NCI-H1930 (cell line): ENCODE measurements around the gene RGS9.
"Not testable (repeated sequence)": the region's sequence is repeated elsewhere in the genome, so short reads cannot be mapped to it uniquely, and the experiment has no call there.

Experiments
- DNase-seq, 2 experiments: peaks; one replicate each; lab custom pipeline; 2025; lab: John Stamatoyannopoulos, UW

RGS9 gene

GRCh38 chr17:65156835-65157565, 19.8 kb downstream of the RGS9 start:
- no peak for DNase-seq

GRCh38 chr17:65158041-65158440, 20.9 kb downstream of the RGS9 start:
- DNase-seq, result no peak

GRCh38 chr17:65158622-65159021, 21.5 kb downstream of the RGS9 start:
- no peak for DNase-seq

- DNase-seq, result no peak
Observed at GRCh38 chr17:65160516-65160915, 23.3 kb downstream of the RGS9 start.

GRCh38 chr17:65163990-65164495, 26.9 kb downstream of the RGS9 start:
- DNase-seq, result no peak

- no peak for DNase-seq
Observed at GRCh38 chr17:65166787-65167186, 29.6 kb downstream of the RGS9 start.

GRCh38 chr17:65167566-65167965, 30.4 kb downstream of the RGS9 start:
- DNase-seq, result no peak

- DNase-seq, result no peak
Observed at GRCh38 chr17:65169691-65170090, 32.5 kb downstream of the RGS9 start.

GRCh38 chr17:65170839-65171238, 33.7 kb downstream of the RGS9 start:
- DNase-seq, result no peak

- no peak for DNase-seq
Observed at GRCh38 chr17:65171752-65172151, 34.6 kb downstream of the RGS9 start.

GRCh38 chr17:65172496-65173136, 35.4 kb downstream of the RGS9 start:
- no peak for DNase-seq

- DNase-seq, result no peak
Observed at GRCh38 chr17:65173284-65173793, 36.2 kb downstream of the RGS9 start.

- DNase-seq, result no peak
Observed at GRCh38 chr17:65173976-65174683, 37.0 kb downstream of the RGS9 start.

- no peak for DNase-seq
Observed at GRCh38 chr17:65174974-65175373, 37.8 kb downstream of the RGS9 start.

GRCh38 chr17:65175952-65176351, 38.8 kb downstream of the RGS9 start:
- no peak for DNase-seq

GRCh38 chr17:65176646-65177409, 39.7 kb downstream of the RGS9 start:
- no peak for DNase-seq

- no peak for DNase-seq
Observed at GRCh38 chr17:65177901-65178300, 40.7 kb downstream of the RGS9 start.

- DNase-seq, result not testable (repeated sequence)
Observed at GRCh38 chr17:65180276-65180675, 43.1 kb downstream of the RGS9 start.

GRCh38 chr17:65180752-65181236, 43.6 kb downstream of the RGS9 start:
- not testable (repeated sequence) for DNase-seq

- DNase-seq, result no peak
Observed at GRCh38 chr17:65181237-65182061, 44.3 kb downstream of the RGS9 start.

GRCh38 chr17:65182233-65182632, 45.1 kb downstream of the RGS9 start:
- DNase-seq, result no peak
